Thoracic aorta (tissue), 2 donors: ENCODE measurements around the gene CCDC33. TPM values are rescaled to one million over a fixed set of nuclear protein-coding genes. Genes with fewer than 3 reads are reported as not detected.

Experiments used
- ATAC-seq: fragments of 150-250 bp; one replicate; pipeline ENCODE4 v1.8.0; 2017; ENCODE audit warnings: low read depth; ENCODE audit not compliant: insufficient number of reproducible peaks, low FRiP score
- DNase-seq: peaks from one replicate; pipeline ENCODE4 v3.0.0-alpha.2; 2020; ENCODE audit warnings: low spot score
- H3K27ac ChIP-seq, 2 donors: fragments of 200-600 bp; sonication (generic); 1 replicate in 1 of 2; 2 replicates in 1 of 2; pipeline ENCODE4 v1.5.1; 2016; ENCODE audit warnings: mild to moderate bottlenecking in 2 of 2, moderate library complexity in 2 of 2
- H3K27me3 ChIP-seq: fragments of 200-600 bp; sonication (generic); replicated peaks from 2 replicates; pipeline ENCODE4 v1.6.0; 2016; ENCODE audit warnings: mild to moderate bottlenecking; ENCODE audit not compliant: insufficient read depth
- H3K36me3 ChIP-seq: fragments of 200-600 bp; sonication (generic); one replicate; pipeline ENCODE4 v1.5.1; 2016
- H3K4me1 ChIP-seq, 2 donors: fragments of 200-600 bp; sonication (generic); 1 replicate in 1 of 2; 2 replicates in 1 of 2; pipeline versions ENCODE4 v1.5.1 to v1.6.0; 2016; ENCODE audit warnings: low read depth in 2 of 2, mild to moderate bottlenecking in 1 of 2; ENCODE audit not compliant: control insufficient read depth in 1 of 2
- H3K4me3 ChIP-seq: fragments of 200-600 bp; sonication (generic); 2 replicates; pipeline ENCODE4 v1.5.1; 2016; ENCODE audit warnings: mild to moderate bottlenecking
- H3K9me3 ChIP-seq: fragments of 200-600 bp; sonication (generic); 2 replicates; pipeline ENCODE4 v1.5.1; 2016
- CTCF ChIP-seq: fragments of 200-600 bp; sonication (generic); IDR thresholded peaks from one replicate; pipeline ENCODE4 v1.5.1; 2019; ENCODE audit warnings: antibody characterized with exemption
- total RNA-seq, 2 donors: library from RNA; depleted of rRNA; stranded (reverse); fragments of >200 nt; gene quantifications; one replicate each; pipeline versions ENCODE4 v1.1.0 to v1.2.3, GENCODE V29; 2016

CCDC33 gene
- total RNA-seq, 2 donors from 2014 or later, result not detected

GRCh38 chr15:74307827-74308811 is 72.0 kb downstream of the CCDC33 start:
- DNase-seq (no peak), ATAC-seq (no peak)
- Histone ChIP-seq H3K27ac (no peak overlapping the region), H3K27me3 (no peaks in the 10 kb centered on the region), H3K9me3 (no peaks in the 10 kb centered on the region), H3K36me3 (no peaks in the 10 kb centered on the region), H3K4me3 (no peak overlapping the region), H3K4me1 (no peaks in the 10 kb centered on the region)
- TF ChIP-seq CTCF, result peak; percentile 73

- ATAC-seq, result no peak
- no peaks in the 10 kb centered on the region for H3K27me3 ChIP-seq
These were observed 75.8 kb downstream of the CCDC33 start for GRCh38 chr15:74311734-74312444.

GRCh38 chr15:74312445-74313007 is 76.4 kb downstream of the CCDC33 start:
- no peaks in the 10 kb centered on the region for H3K9me3 ChIP-seq
- H3K36me3 ChIP-seq, result no peaks in the 10 kb centered on the region
- TF ChIP-seq CTCF, result no peak
- H3K27me3 ChIP-seq, result no peaks in the 10 kb centered on the region
- H3K27ac ChIP-seq, result no peak overlapping the region
- no peak overlapping the region for H3K4me3 ChIP-seq
- H3K4me1 ChIP-seq, result peaks cover 11 to 31% of the 10 kb centered on the region in 2 donors
- DNase-seq, result no peak
- ATAC-seq, result no peak

More at GRCh38 chr15:74311734-74312444, 75.8 kb downstream of the CCDC33 start:
- Histone ChIP-seq H3K9me3 (no peaks in the 10 kb centered on the region), H3K4me1 (peaks cover 4 to 25% of the 10 kb centered on the region in 2 donors), H3K27ac (no peak overlapping the region), H3K4me3 (no peak overlapping the region), H3K36me3 (no peaks in the 10 kb centered on the region)
- no peak for TF ChIP-seq CTCF
- DNase-seq, result no peak

GRCh38 chr15:74313889-74314288 is 77.8 kb downstream of the CCDC33 start:
- no peak overlapping the region for H3K4me3 ChIP-seq
- H3K27ac ChIP-seq, result no peak overlapping the region
- DNase-seq (no peak), ATAC-seq (no peak)
- no peaks in the 10 kb centered on the region for H3K9me3 ChIP-seq
- TF ChIP-seq CTCF, result no peak
- H3K27me3 ChIP-seq, result no peaks in the 10 kb centered on the region
- H3K4me1 ChIP-seq, result peaks cover 23 to 45% of the 10 kb centered on the region in 2 donors
- H3K36me3 ChIP-seq, result no peaks in the 10 kb centered on the region
